ENCODE results near the gene HS3ST4. TPM values are rescaled to one million over a fixed set of nuclear protein-coding genes. Genes with fewer than 3 reads are reported as not detected.

HS3ST4 gene
- total RNA-seq, 1 donor from 2014 or later = 12.6 TPM

GRCh38 chr16:25845901-25846300 lies 154.1 kb downstream of the HS3ST4 start:
- H3K4me1 Mint-ChIP-seq = no peaks in the 10 kb centered on the region
- TF ChIP-seq CTCF (IDR thresholded peaks at IDR 0.05; ENCODE audit: unreplicated experiment) = no peak
- H3K27me3 Mint-ChIP-seq (ENCODE audit: low read depth) = peaks cover 7% of the 10 kb centered on the region
- H3K4me3 Mint-ChIP-seq = no peak overlapping the region
- no peak for DNase-seq (ENCODE audit: low spot score in 2 of 2, unreplicated experiment in 2 of 2)
- no peaks in the 10 kb centered on the region for H3K36me3 Mint-ChIP-seq
- no peaks in the 10 kb centered on the region for H3K9me3 Mint-ChIP-seq
- no peak overlapping the region for H3K27ac Mint-ChIP-seq

- Mint-ChIP-seq H3K27me3 (ENCODE audit: low read depth) (peaks cover 9% of the 10 kb centered on the region), H3K4me1 (no peaks in the 10 kb centered on the region), H3K4me3 (no peak overlapping the region), H3K9me3 (peaks cover 13% of the 10 kb centered on the region), H3K36me3 (no peaks in the 10 kb centered on the region), H3K27ac (no peak overlapping the region)
- DNase-seq (ENCODE audit: low spot score in 2 of 2, unreplicated experiment in 2 of 2) = no peak
- TF ChIP-seq CTCF (IDR thresholded peaks at IDR 0.05; ENCODE audit: unreplicated experiment) = no peak
Measured at GRCh38 chr16:25854141-25854540, 162.4 kb downstream of the HS3ST4 start.

- peaks cover 3% of the 10 kb centered on the region for H3K36me3 Mint-ChIP-seq
- H3K9me3 Mint-ChIP-seq = peaks cover 17% of the 10 kb centered on the region
- H3K4me1 Mint-ChIP-seq = no peaks in the 10 kb centered on the region
- no peak overlapping the region for H3K4me3 Mint-ChIP-seq
- peaks cover 9% of the 10 kb centered on the region for H3K27me3 Mint-ChIP-seq (ENCODE audit: low read depth)
- no peak for DNase-seq (ENCODE audit: low spot score in 2 of 2, unreplicated experiment in 2 of 2)
- no peak overlapping the region for H3K27ac Mint-ChIP-seq
- TF ChIP-seq CTCF (IDR thresholded peaks at IDR 0.05; ENCODE audit: unreplicated experiment) = no peak
Measured at GRCh38 chr16:25855063-25855462, 163.3 kb downstream of the HS3ST4 start.

- no peak for DNase-seq (ENCODE audit: low spot score in 2 of 2, unreplicated experiment in 2 of 2)
- Mint-ChIP-seq H3K27ac (no peak overlapping the region), H3K4me3 (no peak overlapping the region)
Measured at GRCh38 chr16:25855818-25856217, 164.1 kb downstream of the HS3ST4 start.

GRCh38 chr16:25859645-25860044 lies 167.9 kb downstream of the HS3ST4 start:
- no peaks in the 10 kb centered on the region for H3K27me3 Mint-ChIP-seq (ENCODE audit: low read depth)
- H3K4me3 Mint-ChIP-seq = no peak overlapping the region
- DNase-seq (ENCODE audit: low spot score in 2 of 2, unreplicated experiment in 2 of 2) = no peak
- no peak for TF ChIP-seq CTCF (IDR thresholded peaks at IDR 0.05; ENCODE audit: unreplicated experiment)
- peaks cover 31% of the 10 kb centered on the region for H3K9me3 Mint-ChIP-seq
- H3K36me3 Mint-ChIP-seq = peaks cover 5% of the 10 kb centered on the region
- no peak overlapping the region for H3K27ac Mint-ChIP-seq
- no peaks in the 10 kb centered on the region for H3K4me1 Mint-ChIP-seq

More at GRCh38 chr16:25855818-25856217, 164.1 kb downstream of the HS3ST4 start:
- Mint-ChIP-seq H3K27me3 (ENCODE audit: low read depth) (peaks cover 3% of the 10 kb centered on the region), H3K4me1 (no peaks in the 10 kb centered on the region), H3K36me3 (peaks cover 3% of the 10 kb centered on the region), H3K9me3 (peaks cover 20% of the 10 kb centered on the region)
- no peak for TF ChIP-seq CTCF (IDR thresholded peaks at IDR 0.05; ENCODE audit: unreplicated experiment)

GRCh38 chr16:25867041-25867440 lies 175.3 kb downstream of the HS3ST4 start:
- peaks cover 23% of the 10 kb centered on the region for H3K9me3 Mint-ChIP-seq
- no peak for DNase-seq (ENCODE audit: low spot score in 2 of 2, unreplicated experiment in 2 of 2)
- H3K4me3 Mint-ChIP-seq = no peak overlapping the region
- H3K27me3 Mint-ChIP-seq (ENCODE audit: low read depth) = peaks cover 5% of the 10 kb centered on the region
- peaks cover 11% of the 10 kb centered on the region for H3K4me1 Mint-ChIP-seq
- TF ChIP-seq CTCF (IDR thresholded peaks at IDR 0.05; ENCODE audit: unreplicated experiment) = no peak
- peaks cover 9% of the 10 kb centered on the region for H3K36me3 Mint-ChIP-seq
- H3K27ac Mint-ChIP-seq = no peak overlapping the region

All from mesothelial cell of epicardium (in vitro differentiated cells).